WTC11 (cell line): ENCODE data around the gene CRIP2. TPM values are rescaled to one million over a fixed set of nuclear protein-coding genes. Genes with fewer than 3 reads are reported as not detected.

Experiments used
- ATAC-seq: fragments of 200-7000 bp; cut with Tn5 transposase; 2 replicates; pipeline ENCODE4 v1.10.0; 2021; ENCODE audit warnings: mild to moderate bottlenecking, moderate library complexity
- CTCF ChIA-PET: fragments of 300-600 bp; sonication (Branson Sonifier 250); formaldehyde crosslinking; loops from one replicate; lab custom pipeline; 2021; ENCODE audit warnings: antibody characterized with exemption; lab: Charles Lee
- POLR2A ChIA-PET: fragments of 350-600 bp; sonication (Branson Sonifier 250); formaldehyde crosslinking; loops from one replicate; lab custom pipeline; 2021; ENCODE audit warnings: antibody characterized with exemption; lab: Charles Lee
- DNase-seq: peaks from one replicate; pipeline ENCODE4 v3.0.0; 2021; ENCODE audit warnings: low spot score
- H3K27ac Mint-ChIP-seq: 2 replicates; pipeline ENCODE4 v1.8.0; 2021; ENCODE audit warnings: mixed read lengths
- H3K27me3 Mint-ChIP-seq: 2 replicates; pipeline ENCODE4 v1.8.0; 2021; ENCODE audit warnings: low read depth, mild to moderate bottlenecking, moderate library complexity, mixed read lengths
- H3K36me3 Mint-ChIP-seq: 2 replicates; pipeline ENCODE4 v1.8.0; 2021; ENCODE audit warnings: mixed read lengths
- H3K4me1 Mint-ChIP-seq: 2 replicates; pipeline ENCODE4 v1.8.0; 2022; ENCODE audit warnings: mixed read lengths
- H3K4me3 Mint-ChIP-seq: 2 replicates; pipeline ENCODE4 v1.8.0; 2021; ENCODE audit warnings: mild to moderate bottlenecking, moderate library complexity, mixed read lengths
- H3K9me3 Mint-ChIP-seq: 2 replicates; pipeline ENCODE4 v1.8.0; 2021; ENCODE audit warnings: mixed read lengths
- AR ChIP-seq: fragments of 250-450 bp; sonication (Bioruptor Pico); IDR thresholded peaks from 2 replicates; pipeline ENCODE4 v1.9.0; 2021; ENCODE audit warnings: mild to moderate bottlenecking
- E2F5 ChIP-seq: sonication (generic); formaldehyde crosslinking; IDR thresholded peaks from 2 replicates; pipeline ENCODE4 v1.8.1; 2022; ENCODE audit warnings: mild to moderate bottlenecking, moderate library complexity, missing genetic modification reagents
- EMX1 ChIP-seq: fragments of 250-450 bp; sonication (Bioruptor Pico); IDR thresholded peaks from 2 replicates; pipeline ENCODE4 v1.8.0; 2021; ENCODE audit warnings: mild to moderate bottlenecking
- ERG ChIP-seq: fragments of 250-450 bp; sonication (Bioruptor Pico); IDR thresholded peaks from 2 replicates; pipeline ENCODE4 v1.8.0; 2021; ENCODE audit warnings: mild to moderate bottlenecking
- GTF2I ChIP-seq: fragments of 250-450 bp; sonication (Bioruptor Pico); conservative IDR thresholded peaks from 2 replicates; pipeline ENCODE4 v1.4.0; 2021; ENCODE audit warnings: mild to moderate bottlenecking
- IRF1 ChIP-seq: sonication (generic); formaldehyde crosslinking; IDR thresholded peaks from 2 replicates; pipeline ENCODE4 v1.8.0; 2023; ENCODE audit warnings: missing genetic modification reagents
- MLX ChIP-seq: sonication (generic); formaldehyde crosslinking; IDR thresholded peaks from 2 replicates; pipeline ENCODE4 v1.8.1; 2023; ENCODE audit warnings: mild to moderate bottlenecking, missing genetic modification reagents, moderate library complexity
- NFATC4 ChIP-seq: fragments of 250-450 bp; sonication (Bioruptor Pico); IDR thresholded peaks from 2 replicates; pipeline ENCODE4 v1.9.0; 2021; ENCODE audit warnings: mild to moderate bottlenecking
- NR3C1 ChIP-seq: sonication (generic); formaldehyde crosslinking; conservative IDR thresholded peaks from 2 replicates; pipeline ENCODE4 v1.8.1; 2023; ENCODE audit warnings: low read depth, mild to moderate bottlenecking, missing genetic modification reagents
- PREB ChIP-seq: sonication (generic); formaldehyde crosslinking; IDR thresholded peaks from 2 replicates; pipeline ENCODE4 v1.8.1; 2022; ENCODE audit warnings: mild to moderate bottlenecking, missing genetic modification reagents, moderate library complexity, borderline replicate concordance
- RORB ChIP-seq: fragments of 250-450 bp; sonication (Bioruptor Pico); IDR thresholded peaks from 2 replicates; pipeline ENCODE4 v1.9.0; 2021; ENCODE audit warnings: mild to moderate bottlenecking
- SP1 ChIP-seq: sonication (generic); formaldehyde crosslinking; conservative IDR thresholded peaks from 2 replicates; pipeline ENCODE4 v1.8.1; 2022; ENCODE audit warnings: missing genetic modification reagents
- TCF7 ChIP-seq: sonication (generic); formaldehyde crosslinking; IDR thresholded peaks from 2 replicates; pipeline ENCODE4 v1.8.0; 2022; ENCODE audit warnings: mild to moderate bottlenecking, low read depth, missing genetic modification reagents, moderate library complexity
- TEAD1 ChIP-seq: sonication (generic); formaldehyde crosslinking; IDR thresholded peaks from 2 replicates; pipeline ENCODE4 v1.8.0; 2022; ENCODE audit warnings: mild to moderate bottlenecking, missing genetic modification reagents
- ZNF219 ChIP-seq: sonication (generic); formaldehyde crosslinking; IDR thresholded peaks from 2 replicates; pipeline ENCODE4 v1.8.0; 2023; ENCODE audit warnings: missing genetic modification reagents, mild to moderate bottlenecking, borderline replicate concordance
- ZNF232 ChIP-seq: sonication (generic); formaldehyde crosslinking; IDR thresholded peaks from 2 replicates; pipeline ENCODE4 v1.8.0; 2022; ENCODE audit warnings: mild to moderate bottlenecking, missing genetic modification reagents
- ZNF281 ChIP-seq: sonication (generic); formaldehyde crosslinking; IDR thresholded peaks from 2 replicates; pipeline ENCODE4 v1.8.0; 2023; ENCODE audit warnings: mild to moderate bottlenecking, missing genetic modification reagents
- ZNF317 ChIP-seq: sonication (generic); formaldehyde crosslinking; IDR thresholded peaks from 2 replicates; pipeline ENCODE4 v1.8.1; 2023; ENCODE audit warnings: low read depth, mild to moderate bottlenecking, moderate library complexity, missing genetic modification reagents, borderline replicate concordance
- ZNF416 ChIP-seq: fragments of 250-450 bp; sonication (Bioruptor Pico); IDR thresholded peaks from 2 replicates; pipeline ENCODE4 v1.9.0; 2021; ENCODE audit warnings: mild to moderate bottlenecking, inconsistent platforms
- ZNF425 ChIP-seq: fragments of 250-450 bp; sonication (Bioruptor Pico); conservative IDR thresholded peaks from 2 replicates; pipeline ENCODE4 v1.9.0; 2021; ENCODE audit warnings: mild to moderate bottlenecking
- total RNA-seq: library from RNA; stranded (reverse); gene quantifications from 3 replicates; pipeline ENCODE4 v1.2.3, GENCODE V29; 2021

CRIP2 gene
- total RNA-seq, 1 experiment from 2014 or later = 5.4 TPM

GRCh38 chr14:105455766-105456660 lies 18.6 kb upstream of the CRIP2 start:
- ATAC-seq (no peak), DNase-seq (no peak)
- no peak for TF ChIP-seq RORB (CRISPR knock-in tag)
- TF ChIP-seq E2F5 (CRISPR knock-in tag) = no peak
- no peak for TF ChIP-seq PREB (CRISPR knock-in tag)
- TF ChIP-seq NR3C1 = no peak
- TF ChIP-seq SP1 (CRISPR knock-in tag) = no peak
- TF ChIP-seq ERG = no peak
- no peak for TF ChIP-seq ZNF232 (CRISPR knock-in tag)
- no peak for TF ChIP-seq NFATC4
- TF ChIP-seq TEAD1 (CRISPR knock-in tag) = no peak
- no peak for TF ChIP-seq MLX (CRISPR knock-in tag)
- no peak for TF ChIP-seq ZNF425 (CRISPR knock-in tag)
- no peak for TF ChIP-seq IRF1
- no peak for TF ChIP-seq ZNF317 (CRISPR knock-in tag)
- no peak for TF ChIP-seq ZNF416
- no peak for TF ChIP-seq EMX1 (CRISPR knock-in tag)
- no peak for TF ChIP-seq AR (CRISPR knock-in tag)
- no peak for TF ChIP-seq ZNF281
- no peak for TF ChIP-seq TCF7
- no peak for TF ChIP-seq ZNF219 (CRISPR knock-in tag)
- TF ChIP-seq GTF2I (CRISPR knock-in tag) = no peak
- Mint-ChIP-seq H3K27ac (peak overlapping the region; percentile 64; the same call in 1 of the 2 replicates), H3K4me1 (no peaks in the 10 kb centered on the region), H3K4me3 (no peak overlapping the region), H3K27me3 (no peaks in the 10 kb centered on the region), H3K9me3 (no peaks in the 10 kb centered on the region), H3K36me3 (peaks cover 31% of the 10 kb centered on the region)
- ChIA-PET POLR2A (no interaction called here), CTCF (interaction anchor here (2.2 kb wide), 1 partner anchor 25 kb away, joined by 10 read pairs; no protein-coding TSS in a partner anchor)
